K562 (cell line): Measurements from ENCODE around the gene MUC5AC. TPM values are rescaled to one million over a fixed set of nuclear protein-coding genes. Genes with fewer than 3 reads are reported as not detected.

ENCODE experiments used
- ATAC-seq: fragments of 200-7000 bp; cut with Tn5 transposase; 3 replicates; pipeline ENCODE4 v1.9.1; 2020; ENCODE audit warnings: moderate library complexity
- BruUV-seq: library from RNA; stranded (reverse); fragments of 400-500 nt; replicated peaks from 2 replicates; lab custom pipeline; 2021; lab: Mats Ljungman, UMichigan
- CTCF ChIA-PET: fragments of 300-600 bp; formaldehyde crosslinking; extraction: SDS; loops from one replicate; lab custom pipeline; 2021; ENCODE audit warnings: low intra/inter-chr PET ratio; lab: Yijun Ruan, JAX
- POLR2A ChIA-PET: fragments of 300-600, 350-650 bp; sonication (Branson Sonifier 250); formaldehyde crosslinking; extraction: SDS; loops from one replicate; lab custom pipeline; 2021; ENCODE audit warnings: antibody characterized with exemption, inconsistent platforms; lab: Yijun Ruan, JAX
- DNase-seq, 4 experiments: peaks; one replicate each; pipeline versions ENCODE4 v3.0.0 to v3.0.0-alpha.2; 2011 to 2018; ENCODE audit warnings: low spot score in 3 of 4, mixed read lengths in 3 of 4; ENCODE audit errors: extremely low read depth in 1 of 4
- FAIRE-seq: peaks from 2 replicates; lab custom pipeline; 2011; peaks lifted over from hg19 to GRCh38; lab: Jason Lieb, UNC
- H2AFZ ChIP-seq: 2 replicates; pipeline ENCODE4 v1.6.0; 2011; ENCODE audit warnings: low read depth, low read length, control low read depth, inconsistent platforms
- H3K27ac ChIP-seq: fragments of 200-600 bp; 3 replicates; pipeline ENCODE4 v1.8.0; 2011; ENCODE audit warnings: low read depth, mild to moderate bottlenecking, control low read depth, inconsistent platforms, low read length, moderate library complexity, mixed read lengths; ENCODE audit errors: extremely low read depth
- H3K27me3 ChIP-seq, 2 experiments: fragments of 300-600 bp in 1 of 2; 2 replicates in 1 of 2; 3 replicates in 1 of 2; pipeline versions ENCODE4 v1.6.0 to v1.8.0; 2011; ENCODE audit warnings: inconsistent platforms in 2 of 2, low read length in 2 of 2, mild to moderate bottlenecking in 1 of 2, mixed read lengths in 1 of 2, moderate library complexity in 1 of 2; ENCODE audit not compliant: control insufficient read depth in 2 of 2, insufficient read depth in 2 of 2
- H3K36me3 ChIP-seq: fragments of 300-600 bp; 3 replicates; pipeline ENCODE4 v1.8.0; 2011; ENCODE audit warnings: mild to moderate bottlenecking, low read length, inconsistent platforms; ENCODE audit not compliant: control insufficient read depth, insufficient read depth
- H3K4me1 ChIP-seq, 2 experiments: fragments of 200-600 bp in 1 of 2; replicated peaks in 1 of 2; 2 replicates in 1 of 2; 3 replicates in 1 of 2; pipeline versions ENCODE4 v1.5.1 to v1.8.0; 2011; ENCODE audit warnings: inconsistent platforms in 2 of 2, low read length in 2 of 2, mild to moderate bottlenecking in 1 of 2, mixed read lengths in 1 of 2, moderate library complexity in 1 of 2; ENCODE audit not compliant: control insufficient read depth in 2 of 2, insufficient read depth in 2 of 2
- H3K4me2 ChIP-seq: 2 replicates; pipeline ENCODE4 v1.6.1; 2011; ENCODE audit warnings: low read length, control low read depth, inconsistent platforms, mixed read lengths; ENCODE audit not compliant: insufficient read depth
- H3K4me3 ChIP-seq: fragments of 200-600 bp; sonication (generic), shearing (Covaris generic); 2 replicates; pipeline ENCODE4 v1.5.1; 2016; ENCODE audit warnings: control low read depth, inconsistent platforms
- H3K79me2 ChIP-seq: fragments of 200-600 bp; 3 replicates; pipeline ENCODE4 v1.8.0; 2011; ENCODE audit warnings: low read length, inconsistent platforms; ENCODE audit not compliant: control insufficient read depth, insufficient read depth
- H3K9ac ChIP-seq, 2 experiments: 2 replicates each; pipeline versions ENCODE4 v1.6.0 to v1.6.1; 2011; ENCODE audit warnings: low read depth in 2 of 2, low read length in 2 of 2, control low read depth in 1 of 2, inconsistent platforms in 1 of 2, mild to moderate bottlenecking in 1 of 2, mixed read lengths in 1 of 2; ENCODE audit not compliant: insufficient read depth in 1 of 2
- H3K9me1 ChIP-seq: one replicate; pipeline ENCODE4 v1.6.0; 2011; ENCODE audit warnings: inconsistent platforms, mild to moderate bottlenecking, low read length, moderate library complexity; ENCODE audit not compliant: control insufficient read depth, insufficient read depth
- H3K9me3 ChIP-seq: replicated peaks from 2 replicates; pipeline ENCODE4 v1.5.1; 2011; ENCODE audit warnings: low read depth, low read length, inconsistent platforms; ENCODE audit not compliant: control insufficient read depth, insufficient read depth
- H4K20me1 ChIP-seq: replicated peaks from 2 replicates; pipeline ENCODE4 v1.6.1; 2011; ENCODE audit warnings: low read length, inconsistent platforms, mixed read lengths; ENCODE audit not compliant: control insufficient read depth, insufficient read depth
- ARNT ChIP-seq, 2 experiments: fragments of 450-650 bp; IDR thresholded peaks; 2 replicates each; pipeline ENCODE4 v1.6.1; 2016; ENCODE audit warnings: mild to moderate bottlenecking in 1 of 2
- CCAR2 ChIP-seq: fragments of 200-400 bp; formaldehyde crosslinking; IDR thresholded peaks from 2 replicates; pipeline ENCODE4 v1.6.1; 2017; ENCODE audit warnings: mild to moderate bottlenecking, low read depth, low read length
- CLOCK ChIP-seq: fragments of 250-450 bp; sonication (Bioruptor Pico); IDR thresholded peaks from 2 replicates; pipeline ENCODE4 v1.4.0; 2020; ENCODE audit warnings: mild to moderate bottlenecking, moderate library complexity, borderline replicate concordance
- DACH1 ChIP-seq: fragments of 450-650 bp; IDR thresholded peaks from 2 replicates; pipeline ENCODE4 v1.6.1; 2018; ENCODE audit not compliant: partially characterized antibody
- FOXK1 ChIP-seq: sonication (generic); formaldehyde crosslinking; IDR thresholded peaks from 2 replicates; pipeline ENCODE4 v1.8.0; 2022; ENCODE audit warnings: missing genetic modification reagents, mild to moderate bottlenecking, borderline replicate concordance
- NR2F6 ChIP-seq: fragments of 450-650 bp; formaldehyde crosslinking; IDR thresholded peaks from 2 replicates; pipeline ENCODE4 v1.4.0; 2020; ENCODE audit warnings: mild to moderate bottlenecking
- PKNOX1 ChIP-seq: fragments of 450-650 bp; IDR thresholded peaks from 2 replicates; pipeline ENCODE4 v1.6.1; 2016
- STAT5B ChIP-seq: fragments of 250-450 bp; sonication (Bioruptor Pico); IDR thresholded peaks from 2 replicates; pipeline ENCODE4 v1.8.0; 2021; ENCODE audit warnings: mild to moderate bottlenecking, inconsistent platforms
- THRB ChIP-seq: fragments of 450-650 bp; formaldehyde crosslinking; conservative IDR thresholded peaks from 2 replicates; pipeline ENCODE4 v1.4.0; 2022; ENCODE audit warnings: mild to moderate bottlenecking, missing genetic modification characterization
- ZNF217 ChIP-seq: sonication (generic); formaldehyde crosslinking; IDR thresholded peaks from 2 replicates; pipeline ENCODE4 v1.8.0; 2022; ENCODE audit warnings: mild to moderate bottlenecking, missing genetic modification reagents
- WGBS: fragments of 100-300 bp; shearing (Covaris generic); methylation state at CpG from one replicate; pipeline ENCODE4 v1.1.6; 2016; ENCODE audit warnings: low coverage, mixed read lengths; ENCODE audit not compliant: insufficient coverage; ENCODE audit errors: missing lambda C conversion rate; 5-methylcytosine and 5-hydroxymethylcytosine counted together
- in situ Hi-C: fragments of 300-500 bp; cut with MboI; formaldehyde crosslinking; loops from 4 replicates; pipeline ENCODE4 v1.15.0; 2018; ENCODE audit warnings: inconsistent platforms, mixed read lengths
- intact Hi-C: fragments of 100-400 bp; cut with micrococcal nuclease; formaldehyde crosslinking; loops from 2 replicates; pipeline ENCODE4 v1.14.2; 2022
- polyA plus RNA-seq, 8 experiments: library from polyadenylated mRNA; depleted of rRNA in 4 of 8; stranded (reverse) in 5 of 8; unstranded in 3 of 8; fragments of >200 nt; fragmentation: Nextera tagmentation in 2 of 8; fragmentation: Illumina TruSeq in 1 of 8; extraction: Ambion mirVana in 2 of 8; extraction: Trizol in 1 of 8; gene quantifications; 2 replicates each; pipeline versions ENCODE4 v1.2.1 to v1.2.3, GENCODE V29; 2011 to 2014; ENCODE audit warnings: inconsistent platforms in 1 of 8, missing spikeins in 1 of 8
- total RNA-seq, 7 experiments: library from RNA; depleted of rRNA in 6 of 7; stranded (reverse); fragments of >200 nt in 6 of 7; fragmentation: Illumina TruSeq in 2 of 7; extraction: Trizol in 2 of 7; gene quantifications; 2 replicates each; pipeline versions ENCODE4 v1.2.1 to v1.2.3, GENCODE V29; 2011 to 2021; ENCODE audit warnings: low replicate concordance in 1 of 7

The MUC5AC gene
- total and polyA plus RNA-seq, 9 of the 15 experiments (the other 6 are each of a cell fraction or from before 2014, with no cell fraction given): not detected

GRCh38 chr11:1178201-1178885 is 20.6 kb downstream of the MUC5AC start:
- ChIA-PET CTCF (no interaction called here), POLR2A (no interaction called here)
- peaks cover 0 to 22% of the 10 kb centered on the region in 2 experiments; a peak in 2 of 5 replicates for H3K27me3 ChIP-seq
- H4K20me1 ChIP-seq: no peaks in the 10 kb centered on the region
- H3K36me3 ChIP-seq: no peaks in the 10 kb centered on the region
- TF ChIP-seq ARNT (IDR thresholded peaks at IDR 0.05) (no peak), CCAR2 (no peak)
- no peaks in the 10 kb centered on the region for H3K9me1 ChIP-seq
- intact Hi-C loops (no loop called here), in situ Hi-C loops (no loop called here)
- FAIRE-seq: no peak
- peaks cover 0 to 18% of the 10 kb centered on the region in 2 experiments; a peak in 1 of 5 replicates for H3K4me1 ChIP-seq
- H3K4me3 ChIP-seq: no peak overlapping the region
- ATAC-seq: no peak
- H3K4me2 ChIP-seq: no peak overlapping the region
- H3K27ac ChIP-seq: no peak overlapping the region
- no peaks in the 10 kb centered on the region for H3K79me2 ChIP-seq
- no TSS peak for BruUV-seq
- no peak for DNase-seq
- H3K9ac ChIP-seq: no peak overlapping the region
- peaks cover 2% of the 10 kb centered on the region; the same call in 1 of the 2 replicates for H3K9me3 ChIP-seq
- 3% methylated on average over 22 of the region's 31 CpGs for WGBS
- H2AFZ ChIP-seq: no peak overlapping the region

GRCh38 chr11:1178906-1179305 is 21.2 kb downstream of the MUC5AC start:
- POLR2A ChIA-PET: no interaction called here
- Histone ChIP-seq H3K36me3 (no peaks in the 10 kb centered on the region), H3K79me2 (no peaks in the 10 kb centered on the region), H3K27ac (no peak overlapping the region), H3K9ac (no peak overlapping the region), H3K9me3 (peaks cover under 1% of the 10 kb centered on the region; the same call in 1 of the 2 replicates), H3K4me3 (no peak overlapping the region), H3K4me1 (peaks cover 0 to 18% of the 10 kb centered on the region in 2 experiments; a peak in 1 of 5 replicates), H4K20me1 (no peaks in the 10 kb centered on the region), H2AFZ (no peak overlapping the region), H3K9me1 (no peaks in the 10 kb centered on the region), H3K27me3 (peaks cover 0 to 22% of the 10 kb centered on the region in 2 experiments; a peak in 2 of 5 replicates), H3K4me2 (no peak overlapping the region)
- BruUV-seq: no TSS peak
- 4% methylated on average over 12 of the region's 29 CpGs for WGBS
- intact Hi-C loops (no loop called here), in situ Hi-C loops (no loop called here)
- no peak for ATAC-seq
- FAIRE-seq: no peak
- CTCF ChIA-PET: no interaction called here
- no peak for DNase-seq
- TF ChIP-seq DACH1: no peak
- TF ChIP-seq THRB (CRISPR knock-in tag): no peak
- no peak for TF ChIP-seq CLOCK (CRISPR knock-in tag)
- TF ChIP-seq PKNOX1: no peak
- no peak for TF ChIP-seq NR2F6 (CRISPR knock-in tag)
- no peak for TF ChIP-seq ZNF217 (CRISPR knock-in tag)
- TF ChIP-seq FOXK1: no peak
- no peak for TF ChIP-seq STAT5B
